Fibroblast of skin of right quadriceps (primary cell): ENCODE measurements around the gene LRRIQ4.

Experiments
- DNase-seq: peaks from one replicate; pipeline ENCODE4 v3.0.0-alpha.2; 2013

The LRRIQ4 gene

DNA sequence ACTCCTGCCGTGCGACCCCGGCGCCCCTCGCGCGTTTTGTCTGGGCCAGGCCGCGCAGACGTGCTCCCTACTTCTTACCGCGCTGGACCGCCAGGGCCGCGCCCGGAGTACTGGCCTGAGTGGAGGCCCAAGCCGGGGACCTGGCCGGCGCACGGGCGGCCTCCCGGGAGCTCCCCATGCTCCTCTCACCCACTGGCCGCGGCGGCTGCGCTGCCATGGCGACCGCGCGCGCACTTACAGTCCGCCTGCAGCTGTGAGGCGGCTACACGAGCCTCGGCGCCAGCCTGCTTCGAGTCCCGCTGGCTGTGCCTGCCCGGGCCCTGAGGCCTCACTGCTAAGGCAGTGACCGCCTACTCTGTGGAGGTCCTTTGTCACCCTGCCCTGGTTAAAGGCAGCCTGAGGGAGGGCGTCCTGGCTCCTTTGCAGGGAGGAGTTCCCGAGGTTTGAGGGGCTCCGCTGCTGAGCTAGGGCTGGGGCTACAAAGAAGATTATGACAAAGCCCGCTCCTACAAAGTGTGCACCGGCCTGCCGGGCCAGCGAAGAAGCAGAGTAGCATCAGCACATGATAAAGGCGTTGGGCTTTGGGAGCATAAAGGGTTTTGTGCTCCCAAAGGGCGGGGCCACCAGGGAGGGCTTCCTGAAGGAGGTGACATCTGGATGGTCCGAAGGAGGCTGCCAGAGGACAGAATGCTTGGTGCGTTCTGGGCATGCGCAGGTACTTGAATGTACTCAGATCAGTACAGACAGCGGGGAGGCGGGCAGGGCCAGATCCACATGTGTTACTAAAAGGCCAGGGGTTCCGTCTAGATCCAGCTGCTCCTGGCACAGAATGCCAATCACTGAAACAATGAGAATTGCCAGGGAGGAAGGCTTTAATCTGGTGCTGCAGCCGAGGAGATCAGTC lies at the start of gene LRRIQ4, which contains the start of gene LRRC34:
LRRIQ4 (plus strand) TSS at position 539 of the 904 bp plus-strand sequence. CDS start 9,052 bp downstream, outside the sequence.
LRRC34 (minus strand) TSS at position 573 of the 904 bp plus-strand sequence; CDS start at position 217, 356 bp downstream.
- DNase-seq = peak; percentile 75

DNA sequence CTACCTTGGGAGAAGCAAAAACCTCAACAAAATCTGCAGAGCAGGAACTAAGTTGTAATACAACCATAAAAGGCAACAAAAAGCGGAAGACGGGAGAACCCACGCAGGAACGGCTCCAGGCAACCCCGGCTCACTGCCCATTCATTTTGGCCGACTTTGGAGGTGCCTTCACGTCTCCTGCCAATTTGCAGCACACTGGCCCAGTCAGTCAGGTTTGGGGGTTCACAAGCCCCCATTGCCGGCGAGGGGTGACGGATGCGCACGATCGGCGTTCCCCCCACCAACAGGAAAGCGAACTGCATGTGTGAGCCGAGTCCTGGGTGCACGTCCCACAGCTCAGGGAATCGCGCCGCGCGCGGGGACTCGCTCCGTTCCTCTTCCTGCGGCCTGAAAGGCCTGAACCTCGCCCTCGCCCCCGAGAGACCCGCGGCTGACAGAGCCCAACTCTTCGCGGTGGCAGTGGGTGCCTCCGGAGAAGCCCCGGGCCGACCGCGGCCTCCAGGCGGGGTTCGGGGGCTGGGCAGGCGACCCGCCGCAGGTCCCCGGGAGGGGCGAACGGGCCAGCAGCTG lies 48.3 kb upstream of the LRRIQ4 start:
- DNase-seq = peak; percentile 37

DNA sequence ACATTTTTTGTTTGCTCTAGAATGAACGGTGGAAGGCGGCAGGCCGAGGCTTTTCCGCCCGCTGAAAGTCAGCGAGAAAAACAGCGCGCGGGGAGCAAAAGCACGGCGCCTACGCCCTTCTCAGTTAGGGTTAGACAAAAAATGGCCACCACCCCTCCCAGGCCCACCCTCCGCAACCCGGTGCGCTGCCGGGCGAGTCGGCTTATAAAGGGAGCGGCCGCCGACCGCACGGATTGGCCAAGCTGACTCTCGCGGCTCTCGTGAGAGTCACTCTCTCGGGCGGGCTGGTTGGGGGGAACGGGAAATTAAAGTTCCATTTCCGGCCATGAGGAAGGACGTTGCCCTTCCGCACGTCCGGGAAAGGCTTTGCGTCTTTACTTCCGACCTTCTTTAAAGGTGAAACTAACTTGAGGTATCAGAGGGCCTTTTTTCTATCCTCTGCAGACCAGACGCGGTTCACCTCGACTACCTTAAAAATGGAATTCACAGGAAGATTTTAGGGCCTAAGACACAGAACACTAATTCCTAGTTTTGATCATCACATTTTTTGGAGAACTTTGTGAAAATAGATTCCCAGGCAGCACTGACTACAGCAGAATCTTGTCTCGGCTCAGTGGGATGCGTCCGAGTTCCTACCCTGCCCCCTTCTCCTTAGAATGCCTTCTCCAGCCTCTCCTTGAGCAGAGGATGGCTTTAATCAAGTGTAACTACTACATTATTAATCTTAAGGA lies 47.6 kb upstream of the LRRIQ4 start, which contains the start of gene TERC:
TERC (minus strand) TSS at position 179 of the 731 bp plus-strand sequence.
- peak; percentile 92 for DNase-seq

DNA sequence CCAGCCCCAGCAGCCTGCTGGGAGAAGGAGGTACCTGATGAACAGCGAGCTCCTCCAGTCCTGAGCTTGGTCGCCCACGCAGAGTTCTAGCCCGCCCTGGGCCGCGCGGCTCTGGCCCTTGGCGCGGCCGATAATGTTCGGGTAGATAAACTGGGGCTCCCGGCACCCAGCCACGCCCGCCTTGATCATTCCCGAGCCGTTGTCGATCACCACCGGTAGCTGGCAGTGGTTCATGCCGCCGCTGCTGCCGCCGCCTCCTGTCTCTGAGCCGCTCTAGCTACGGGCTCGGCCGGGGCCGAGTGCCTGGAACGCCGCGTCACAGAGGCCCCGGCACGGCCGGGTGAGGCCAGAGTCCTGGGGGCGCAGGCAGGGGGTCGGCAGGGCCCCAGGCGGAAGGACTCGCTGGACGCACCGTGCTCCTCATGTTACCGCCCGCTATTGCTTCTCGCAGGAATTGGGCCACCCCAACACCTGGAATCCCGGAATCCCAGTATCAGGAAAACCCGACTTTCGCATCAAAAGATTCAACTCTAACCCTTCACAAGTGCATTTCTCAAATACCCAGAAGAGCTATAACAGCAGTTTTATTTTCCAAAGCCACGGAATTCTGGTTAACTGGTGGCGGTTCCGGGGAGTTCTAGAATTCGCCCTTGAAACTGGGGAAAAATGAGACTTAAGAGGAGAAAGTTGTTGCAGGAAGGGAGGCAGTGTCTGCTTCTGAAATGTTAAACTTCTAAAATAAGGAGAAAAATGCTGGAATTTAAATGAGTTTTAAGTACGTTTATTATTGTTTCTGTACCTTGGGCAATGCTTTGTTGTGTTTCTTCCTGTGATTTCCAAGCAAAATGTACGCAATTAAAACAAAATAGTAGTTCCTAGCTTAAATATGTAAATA lies 43.1 kb upstream of the LRRIQ4 start, which contains the start of gene ACTRT3:
ACTRT3 (minus strand) TSS at position 275 of the 895 bp plus-strand sequence; CDS start at position 234, 41 bp downstream.
- DNase-seq = peak; percentile 59

DNA sequence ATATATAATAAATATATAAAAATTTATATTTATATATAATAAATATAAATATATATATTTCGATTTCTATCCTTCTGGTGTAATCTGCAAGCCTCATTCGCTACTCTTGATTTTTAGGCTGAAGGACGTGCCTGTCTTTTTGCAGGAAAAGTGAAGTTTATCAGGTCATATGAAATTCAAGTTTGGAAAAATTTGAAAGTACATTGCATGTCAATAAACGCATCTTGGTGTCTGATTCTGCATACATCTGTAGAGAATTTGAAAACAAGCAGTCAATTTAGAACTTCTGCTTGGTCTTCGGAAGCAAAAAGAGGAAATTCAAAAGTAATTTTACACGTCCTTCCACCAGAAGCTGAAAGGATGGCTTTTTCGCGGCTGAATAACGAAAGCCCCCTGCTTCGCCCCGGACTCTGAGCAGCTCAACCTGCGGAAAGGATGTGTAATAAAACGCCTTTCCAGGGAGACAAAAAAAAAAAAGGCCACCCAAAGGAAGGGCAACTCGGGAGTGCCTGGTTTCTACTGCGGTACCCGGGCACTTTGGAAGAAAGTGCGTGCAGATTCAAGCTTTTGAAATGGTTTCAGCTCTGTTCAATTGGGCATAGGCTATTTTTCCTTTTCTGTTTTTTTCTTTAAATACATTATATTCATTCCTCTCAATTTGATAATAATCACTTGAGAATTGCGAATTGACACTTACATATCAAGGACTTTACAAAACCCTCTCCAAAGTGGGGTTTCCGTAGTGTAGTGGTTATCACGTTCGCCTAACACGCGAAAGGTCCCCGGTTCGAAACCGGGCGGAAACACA lies 41.0 kb upstream of the LRRIQ4 start:
- peak; percentile 82 for DNase-seq

DNA sequence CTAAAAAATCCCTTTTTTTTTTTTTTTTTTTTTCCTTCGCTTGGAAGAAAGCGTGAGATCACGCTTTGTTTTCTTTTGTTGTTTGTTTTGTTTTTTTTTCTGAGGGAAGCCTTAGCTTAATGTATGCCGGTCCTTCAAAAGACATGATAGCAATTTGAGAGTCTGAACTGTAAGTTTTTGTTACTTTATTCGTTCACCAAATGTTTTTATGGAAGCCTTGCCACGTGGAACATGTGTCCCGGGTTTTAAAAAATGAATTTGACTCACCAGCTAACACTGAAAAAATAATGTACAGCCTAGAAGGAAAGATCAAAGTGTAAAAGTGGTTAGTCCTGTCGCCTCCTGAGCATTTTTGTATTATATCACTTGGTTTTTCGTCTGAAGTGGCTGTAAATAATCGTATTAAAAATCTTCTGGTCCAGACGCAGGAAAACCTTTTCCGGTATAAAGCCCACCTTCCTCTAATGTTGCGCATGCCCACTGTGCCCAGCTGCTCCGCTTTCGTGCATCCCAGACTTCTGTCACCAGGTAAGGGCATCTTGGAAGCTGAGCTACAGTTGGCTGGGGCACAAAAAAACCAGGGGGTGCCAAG lies 40.3 kb upstream of the LRRIQ4 start:
- DNase-seq = peak; percentile 81

DNA sequence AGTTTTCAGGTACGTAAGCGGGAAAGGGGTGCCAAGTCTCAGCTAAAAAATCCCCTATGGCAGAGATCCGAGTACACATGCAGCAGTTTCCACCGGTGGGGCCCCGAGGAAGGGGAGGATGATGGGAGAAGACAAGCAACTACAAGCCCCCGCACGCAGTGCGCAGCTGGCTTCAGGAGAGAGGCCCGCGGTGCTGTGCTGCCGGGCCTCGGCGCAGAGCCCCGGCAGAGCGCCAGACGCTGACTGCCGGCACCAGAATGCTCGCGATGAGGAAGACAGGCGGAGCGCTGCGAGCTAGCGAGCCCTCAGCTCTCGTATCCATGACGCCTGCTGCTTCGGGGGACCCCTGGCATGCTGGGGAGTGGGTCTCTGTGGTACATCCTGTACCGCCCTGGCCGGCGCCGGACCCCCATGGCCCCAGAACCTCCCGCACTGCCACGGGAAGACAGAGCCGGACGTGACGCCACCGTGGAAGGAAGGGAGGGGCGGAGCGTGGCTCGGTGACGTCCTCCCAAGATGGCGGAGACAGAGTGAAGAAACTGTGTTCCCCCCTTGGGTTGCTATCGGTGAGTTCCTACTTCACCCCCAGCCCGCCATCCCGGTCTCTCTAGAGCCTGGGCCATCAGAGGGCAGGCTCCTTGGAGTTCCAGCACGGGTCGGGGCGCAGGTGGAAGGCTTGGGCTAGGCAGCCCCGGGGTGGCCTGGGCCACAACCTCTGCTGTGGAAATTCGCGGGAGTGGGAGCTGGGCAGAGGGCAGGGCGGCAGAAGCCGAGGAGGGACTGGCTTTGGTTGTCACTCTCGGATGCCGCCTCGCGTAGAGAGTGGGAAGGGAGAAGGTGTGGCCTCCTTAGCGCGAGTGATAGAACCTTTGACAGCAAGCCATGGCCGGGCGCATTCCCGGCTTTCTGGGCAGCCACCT lies 39.5 kb upstream of the LRRIQ4 start, which contains the start of gene MYNN:
MYNN (plus strand) TSS at position 500 of the 920 bp plus-strand sequence. CDS start 900 bp downstream, outside the sequence.
- peak; percentile 87 for DNase-seq

DNA sequence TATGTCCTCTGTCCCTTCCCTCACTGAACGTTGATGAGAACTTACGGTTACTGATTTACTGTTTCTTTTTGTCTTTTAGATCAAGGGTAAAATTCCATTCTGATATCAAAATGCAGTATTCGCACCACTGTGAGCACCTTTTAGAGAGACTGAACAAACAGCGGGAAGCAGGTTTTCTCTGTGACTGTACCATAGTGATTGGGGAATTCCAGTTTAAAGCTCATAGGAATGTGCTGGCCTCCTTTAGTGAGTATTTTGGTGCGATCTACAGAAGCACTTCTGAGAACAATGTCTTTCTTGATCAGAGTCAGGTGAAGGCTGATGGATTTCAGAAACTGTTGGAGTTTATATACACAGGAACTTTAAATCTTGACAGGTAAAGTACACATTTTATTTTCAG lies 38.5 kb upstream of the LRRIQ4 start:
- no peak for DNase-seq

DNA sequence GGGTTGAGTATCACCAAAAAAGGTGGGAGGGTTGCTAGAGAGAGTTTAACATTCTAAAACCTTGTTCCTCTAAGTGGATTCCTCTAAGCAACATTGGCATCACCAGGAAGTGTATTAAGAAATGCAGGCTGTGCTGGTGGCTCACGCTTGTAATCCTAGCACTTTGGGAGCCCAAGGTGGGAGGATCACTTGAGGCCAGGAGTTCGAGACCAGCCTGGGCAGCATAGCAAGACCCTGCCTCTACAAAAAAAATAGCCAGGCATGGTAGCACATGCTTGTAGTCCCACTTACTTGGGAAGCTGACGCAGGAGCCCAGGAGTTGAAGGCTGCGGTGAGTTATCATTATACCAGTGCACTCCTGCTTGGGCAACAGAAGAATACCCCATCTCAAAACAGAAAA lies 34.8 kb upstream of the LRRIQ4 start:
- DNase-seq = no peak

DNA sequence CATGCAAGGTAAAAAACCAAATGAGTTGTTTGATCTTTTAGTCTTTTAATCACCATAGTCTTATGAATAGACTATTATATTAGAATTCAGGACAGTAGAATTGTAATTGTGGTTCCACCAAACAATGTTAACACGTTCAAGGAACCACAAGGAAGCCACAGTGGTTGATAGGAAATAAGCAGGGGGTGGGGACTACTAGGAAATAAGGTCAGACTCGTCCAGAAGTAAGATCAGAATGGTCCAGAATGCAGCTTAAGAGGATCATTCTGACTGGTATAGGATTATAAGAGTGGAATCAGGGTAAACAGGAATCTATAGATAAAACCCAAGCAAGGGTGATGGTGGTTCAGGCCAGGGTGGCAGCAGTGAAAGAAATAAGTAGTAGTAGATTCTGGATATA lies 31.9 kb upstream of the LRRIQ4 start:
- DNase-seq = no peak

DNA sequence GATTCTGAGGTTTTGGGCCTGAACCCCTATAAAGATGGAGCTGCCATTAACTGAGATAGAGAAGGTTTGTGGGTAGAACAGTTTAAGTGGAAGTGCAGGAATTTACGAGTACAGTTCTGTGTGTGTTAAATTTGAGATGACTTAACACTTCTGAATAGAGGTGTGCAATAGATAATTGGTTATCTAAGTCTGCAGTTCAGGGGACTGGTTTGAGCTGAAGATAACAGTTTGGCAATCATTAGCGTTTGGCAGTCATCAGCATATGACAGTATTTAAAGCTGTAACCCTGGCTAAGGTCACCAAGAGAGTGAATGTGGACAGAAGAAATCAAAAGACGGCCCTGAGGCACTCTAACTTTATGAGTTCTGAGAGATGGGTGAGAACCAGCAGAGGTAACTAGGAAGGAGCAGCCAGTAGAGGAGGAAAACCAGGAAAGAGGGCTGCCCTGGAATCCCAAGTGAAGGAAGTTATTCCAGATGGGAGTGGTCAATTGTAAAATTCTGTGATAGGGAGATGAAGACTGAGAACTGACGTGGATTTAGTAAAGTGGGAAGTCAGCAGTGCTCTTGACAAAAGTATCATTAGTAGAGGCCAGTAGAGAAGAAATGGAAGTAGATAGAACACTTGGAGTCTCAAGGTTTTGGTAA lies 31.3 kb upstream of the LRRIQ4 start:
- no peak for DNase-seq

DNA sequence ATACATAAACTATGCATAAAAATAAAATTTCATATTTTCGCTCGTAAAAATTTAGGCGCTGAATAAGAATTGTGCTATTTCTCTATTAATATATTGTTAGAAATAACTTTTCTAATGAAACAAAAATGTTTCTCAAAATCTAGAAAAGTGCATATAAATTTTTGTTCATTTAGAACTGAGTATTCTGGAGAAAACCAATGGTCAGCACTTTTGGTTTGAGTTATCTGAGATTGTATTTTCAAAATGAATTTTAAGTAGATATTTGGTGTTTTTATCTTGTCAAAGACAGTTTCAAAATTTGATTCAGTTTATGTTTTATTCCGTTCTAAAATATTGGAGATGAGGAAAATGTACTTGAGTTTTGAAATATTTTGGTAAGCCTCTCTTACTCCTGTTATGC lies 25.6 kb upstream of the LRRIQ4 start:
- DNase-seq = no peak

DNA sequence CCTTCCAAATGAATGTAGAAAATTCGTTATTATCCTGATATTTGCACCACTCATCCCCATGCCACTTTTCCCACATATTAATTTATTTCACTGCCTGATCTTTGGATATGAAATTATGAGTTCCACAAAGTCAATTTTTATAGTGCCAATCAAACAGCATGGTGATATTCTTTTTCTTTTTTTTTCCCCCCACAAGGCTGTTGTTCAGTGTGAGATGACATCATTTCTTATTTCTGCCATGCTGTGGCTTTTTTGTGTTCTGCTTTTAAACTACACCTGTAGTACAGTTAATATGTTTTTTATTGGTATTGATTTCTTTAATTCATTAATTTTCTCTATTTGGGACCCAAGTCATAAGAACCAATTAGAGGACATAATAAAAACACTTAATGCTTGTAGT lies 24.9 kb upstream of the LRRIQ4 start:
- no peak for DNase-seq

DNA sequence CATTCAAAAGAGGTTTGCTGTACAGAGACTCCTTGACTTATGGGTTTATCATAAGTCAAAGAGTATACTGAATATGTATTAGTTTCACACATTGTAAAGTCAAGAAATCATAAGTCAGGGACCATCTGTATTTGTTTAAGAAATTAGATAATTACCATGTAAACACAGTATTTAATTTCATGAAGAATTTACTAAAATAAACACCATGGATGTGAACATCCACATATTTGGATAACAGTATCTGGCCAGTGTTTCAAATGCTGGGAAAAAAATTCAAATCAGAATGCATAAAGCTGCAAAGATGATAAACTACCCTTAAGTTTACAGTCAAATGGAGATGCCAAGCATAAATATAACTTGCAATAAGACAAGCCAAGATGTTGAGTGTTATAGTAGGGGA lies 22.5 kb upstream of the LRRIQ4 start:
- no peak for DNase-seq

DNA sequence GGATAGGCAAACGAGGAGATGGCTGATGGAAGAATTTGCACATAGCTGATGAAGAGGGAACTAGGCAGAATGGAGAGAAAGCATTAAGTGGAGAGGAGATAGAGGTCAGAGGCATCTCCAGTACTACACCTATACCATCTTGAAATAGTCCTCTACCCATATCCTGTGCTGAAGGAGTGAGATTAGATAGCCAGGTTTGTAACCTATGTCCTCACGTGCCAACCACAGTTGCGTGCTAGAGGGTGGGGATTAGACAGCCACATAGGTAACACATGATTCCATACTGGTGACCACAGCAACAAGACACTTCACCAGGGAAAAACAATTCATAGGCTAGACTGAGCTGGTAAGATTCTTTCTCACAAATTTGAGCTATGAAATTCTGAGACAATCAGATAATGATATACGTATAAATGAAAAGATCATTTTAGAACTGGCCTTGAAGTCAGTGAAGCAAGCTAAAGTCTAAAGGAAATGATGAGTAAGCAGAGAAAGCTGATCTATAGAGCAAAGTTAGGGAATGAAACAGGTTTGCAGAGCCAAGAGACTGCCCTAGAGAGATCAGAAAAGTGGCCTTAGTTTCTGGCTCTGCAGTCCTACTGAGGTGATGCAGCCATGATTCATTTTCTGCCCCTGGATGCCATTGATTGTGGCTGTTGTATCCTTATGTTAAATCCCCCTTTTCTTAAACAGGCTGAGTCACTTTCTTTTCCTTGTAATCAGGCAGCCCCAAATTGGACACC lies 21.8 kb upstream of the LRRIQ4 start:
- DNase-seq = peak; percentile 25

DNA sequence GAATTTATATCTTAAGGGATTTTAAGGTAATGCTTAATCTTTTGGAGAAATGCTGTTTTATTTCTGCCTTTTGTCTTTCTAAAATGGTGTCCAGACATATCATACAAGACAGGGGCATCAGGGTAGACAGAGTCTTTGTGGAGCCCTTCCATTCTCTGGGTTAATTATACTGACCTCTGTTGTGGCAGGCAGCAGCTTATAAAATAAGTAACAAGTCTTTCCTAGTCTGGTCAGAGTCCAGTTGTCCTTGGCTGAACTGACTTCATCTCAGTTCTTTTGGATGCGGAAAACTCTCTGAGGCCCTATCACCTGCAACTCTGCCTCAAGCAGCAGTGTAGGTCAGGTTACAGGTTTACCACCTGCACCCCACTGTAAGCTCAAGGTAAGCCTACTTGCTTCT lies 20.3 kb upstream of the LRRIQ4 start:
- DNase-seq = no peak

DNA sequence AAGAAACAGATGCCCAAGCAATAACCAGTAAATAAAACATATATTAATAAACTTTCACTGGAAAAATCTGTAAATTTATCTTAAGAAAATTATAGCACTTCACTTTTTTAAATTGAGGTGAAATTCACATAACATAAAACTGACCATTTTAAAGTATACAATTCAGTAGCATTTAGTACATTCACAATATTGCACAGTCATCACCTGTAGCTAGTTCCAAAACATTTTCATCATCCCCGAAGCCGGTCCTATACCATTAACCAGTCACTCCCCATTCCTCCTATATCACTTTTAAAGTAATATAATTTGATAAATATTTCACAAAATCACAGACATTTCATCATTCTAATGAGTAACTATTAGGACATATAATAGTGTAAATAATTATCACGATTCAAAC lies 8.0 kb upstream of the LRRIQ4 start:
- DNase-seq = no peak

DNA sequence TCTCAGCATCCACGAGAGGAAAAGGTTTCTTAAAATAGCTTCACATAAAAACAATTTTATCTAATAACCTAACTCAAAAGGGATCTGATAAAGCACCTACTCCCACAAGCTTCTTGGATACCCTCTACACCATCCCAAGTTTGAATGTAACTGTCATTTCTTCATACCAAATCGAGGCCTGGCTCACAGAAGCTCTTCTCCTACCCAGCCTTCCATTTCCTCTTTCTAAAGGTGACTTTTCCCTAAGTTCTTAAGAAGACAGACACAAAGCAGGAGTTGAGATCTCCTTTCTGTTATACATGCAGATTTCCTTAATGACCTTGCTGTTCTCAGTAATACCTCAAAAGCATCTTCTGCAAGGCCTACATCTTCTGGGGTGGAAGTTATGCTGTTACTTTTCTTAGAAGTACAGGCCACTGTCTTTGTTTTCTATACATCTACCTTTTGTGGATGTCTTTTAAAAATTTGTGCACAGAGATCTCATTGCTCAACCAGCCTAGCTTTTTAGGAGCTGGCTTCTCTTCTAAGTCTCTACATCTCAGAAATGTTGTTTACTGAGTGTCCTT lies 3.4 kb upstream of the LRRIQ4 start:
- no peak for DNase-seq
